WTC11 (cell line): ENCODE results near the gene GALNT16. TPM values are rescaled to one million over a fixed set of nuclear protein-coding genes. Genes with fewer than 3 reads are reported as not detected.
A peak's percentile ranks its signal among the peaks of the same experiment; 100 is the strongest.

Experiments used
- ATAC-seq: fragments of 200-7000 bp; cut with Tn5 transposase; 2 replicates; pipeline ENCODE4 v1.10.0; 2021; ENCODE audit warnings: mild to moderate bottlenecking, moderate library complexity
- CTCF ChIA-PET: fragments of 300-600 bp; sonication (Branson Sonifier 250); formaldehyde crosslinking; loops from one replicate; lab custom pipeline; 2021; ENCODE audit warnings: antibody characterized with exemption; lab: Charles Lee
- POLR2A ChIA-PET: fragments of 350-600 bp; sonication (Branson Sonifier 250); formaldehyde crosslinking; loops from one replicate; lab custom pipeline; 2021; ENCODE audit warnings: antibody characterized with exemption; lab: Charles Lee
- DNase-seq: peaks from one replicate; pipeline ENCODE4 v3.0.0; 2021; ENCODE audit warnings: low spot score
- H3K27ac Mint-ChIP-seq: 2 replicates; pipeline ENCODE4 v1.8.0; 2021; ENCODE audit warnings: mixed read lengths
- H3K27me3 Mint-ChIP-seq: 2 replicates; pipeline ENCODE4 v1.8.0; 2021; ENCODE audit warnings: low read depth, mild to moderate bottlenecking, moderate library complexity, mixed read lengths
- H3K36me3 Mint-ChIP-seq: 2 replicates; pipeline ENCODE4 v1.8.0; 2021; ENCODE audit warnings: mixed read lengths
- H3K4me1 Mint-ChIP-seq: 2 replicates; pipeline ENCODE4 v1.8.0; 2022; ENCODE audit warnings: mixed read lengths
- H3K4me3 Mint-ChIP-seq: 2 replicates; pipeline ENCODE4 v1.8.0; 2021; ENCODE audit warnings: mild to moderate bottlenecking, moderate library complexity, mixed read lengths
- H3K9me3 Mint-ChIP-seq: 2 replicates; pipeline ENCODE4 v1.8.0; 2021; ENCODE audit warnings: mixed read lengths
- CREM ChIP-seq: sonication (generic); formaldehyde crosslinking; IDR thresholded peaks from 2 replicates; pipeline ENCODE4 v1.8.1; 2022; ENCODE audit warnings: mild to moderate bottlenecking, missing genetic modification reagents, moderate library complexity
- EMX1 ChIP-seq: fragments of 250-450 bp; sonication (Bioruptor Pico); IDR thresholded peaks from 2 replicates; pipeline ENCODE4 v1.8.0; 2021; ENCODE audit warnings: mild to moderate bottlenecking
- ESRRA ChIP-seq: sonication (generic); formaldehyde crosslinking; IDR thresholded peaks from 2 replicates; pipeline ENCODE4 v1.8.1; 2022; ENCODE audit warnings: mild to moderate bottlenecking, missing genetic modification reagents, borderline replicate concordance
- FOXJ3 ChIP-seq: sonication (generic); formaldehyde crosslinking; IDR thresholded peaks from 2 replicates; pipeline ENCODE4 v1.9.0; 2021; ENCODE audit warnings: missing genetic modification reagents, mild to moderate bottlenecking, borderline replicate concordance
- FOXP1 ChIP-seq: sonication (generic); formaldehyde crosslinking; IDR thresholded peaks from 2 replicates; pipeline ENCODE4 v1.8.0; 2022; ENCODE audit warnings: missing genetic modification reagents, mild to moderate bottlenecking, moderate library complexity, borderline replicate concordance
- GTF2I ChIP-seq: fragments of 250-450 bp; sonication (Bioruptor Pico); conservative IDR thresholded peaks from 2 replicates; pipeline ENCODE4 v1.4.0; 2021; ENCODE audit warnings: mild to moderate bottlenecking
- HMGA2 ChIP-seq: fragments of 250-450 bp; sonication (Bioruptor Pico); IDR thresholded peaks from 2 replicates; pipeline ENCODE4 v1.4.0; 2021; ENCODE audit warnings: mild to moderate bottlenecking, moderate library complexity
- NFATC4 ChIP-seq: fragments of 250-450 bp; sonication (Bioruptor Pico); IDR thresholded peaks from 2 replicates; pipeline ENCODE4 v1.9.0; 2021; ENCODE audit warnings: mild to moderate bottlenecking
- NR1H2 ChIP-seq: sonication (generic); formaldehyde crosslinking; IDR thresholded peaks from 2 replicates; pipeline ENCODE4 v1.9.0; 2021; ENCODE audit warnings: mild to moderate bottlenecking, moderate library complexity, missing genetic modification reagents
- SMAD3 ChIP-seq: sonication (generic); formaldehyde crosslinking; IDR thresholded peaks from 2 replicates; pipeline ENCODE4 v1.8.0; 2022; ENCODE audit warnings: missing genetic modification reagents, mild to moderate bottlenecking, borderline replicate concordance
- SOX15 ChIP-seq: fragments of 250-450 bp; sonication (Bioruptor Pico); IDR thresholded peaks from 2 replicates; pipeline ENCODE4 v1.9.0; 2021; ENCODE audit warnings: mild to moderate bottlenecking
- TCF7 ChIP-seq: sonication (generic); formaldehyde crosslinking; IDR thresholded peaks from 2 replicates; pipeline ENCODE4 v1.8.0; 2022; ENCODE audit warnings: mild to moderate bottlenecking, low read depth, missing genetic modification reagents, moderate library complexity
- ZBTB21 ChIP-seq: sonication (generic); formaldehyde crosslinking; IDR thresholded peaks from 2 replicates; pipeline ENCODE4 v1.8.1; 2023; ENCODE audit warnings: mild to moderate bottlenecking, missing genetic modification reagents, borderline replicate concordance
- ZNF232 ChIP-seq: sonication (generic); formaldehyde crosslinking; IDR thresholded peaks from 2 replicates; pipeline ENCODE4 v1.8.0; 2022; ENCODE audit warnings: mild to moderate bottlenecking, missing genetic modification reagents
- total RNA-seq: library from RNA; stranded (reverse); gene quantifications from 3 replicates; pipeline ENCODE4 v1.2.3, GENCODE V29; 2021
- TF ChIP-seq, protein P1 (sequence below): fragments of 250-450 bp; sonication (Bioruptor Pico); conservative IDR thresholded peaks from 2 replicates; pipeline ENCODE4 v1.9.0; 2021; ENCODE audit warnings: mild to moderate bottlenecking
- TF ChIP-seq, protein P2 (sequence below): fragments of 250-450 bp; sonication (Bioruptor Pico); IDR thresholded peaks from 2 replicates; pipeline ENCODE4 v1.8.0; 2021; ENCODE audit warnings: mild to moderate bottlenecking
- TF ChIP-seq, protein P3 (sequence below): fragments of 250-450 bp; sonication (Bioruptor Pico); IDR thresholded peaks from 2 replicates; pipeline ENCODE4 v2.1.2; 2022; ENCODE audit warnings: mild to moderate bottlenecking, moderate library complexity
- TF ChIP-seq, protein P4 (sequence below): fragments of 250-450 bp; sonication (Bioruptor Pico); IDR thresholded peaks from 2 replicates; pipeline ENCODE4 v1.9.0; 2021; ENCODE audit warnings: moderate library complexity, mild to moderate bottlenecking, inconsistent platforms, borderline replicate concordance

Gene GALNT16
- total RNA-seq, 1 experiment from 2014 or later, result 4.5 TPM

DNA sequence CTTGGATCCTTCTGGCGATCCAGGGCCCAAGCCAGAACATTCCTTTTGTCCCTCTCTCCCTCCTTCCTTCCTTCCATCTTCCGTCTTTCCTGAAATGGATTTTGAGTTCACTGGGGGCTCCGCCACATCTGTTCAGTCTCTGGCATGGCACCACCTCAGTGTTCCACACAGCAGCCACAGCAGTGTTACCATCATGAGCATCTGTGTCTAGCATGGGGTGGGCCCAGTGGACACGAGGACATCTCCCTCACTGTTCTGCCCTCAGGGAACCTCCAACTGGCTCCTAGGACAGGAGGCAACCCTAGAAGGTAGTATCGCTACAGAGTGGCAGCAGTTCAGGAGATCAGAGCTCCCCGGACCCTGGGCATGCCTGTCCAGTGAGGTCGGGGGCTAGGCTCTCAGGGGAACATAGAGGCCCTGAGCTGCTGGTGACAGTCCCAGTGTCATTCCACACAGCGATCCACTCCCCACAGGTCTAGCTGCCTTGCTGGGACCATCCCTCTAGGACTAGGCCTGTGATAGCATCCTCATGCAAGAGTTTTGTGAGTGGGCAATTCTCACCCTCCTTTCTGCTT lies 59.0 kb downstream of the GALNT16 start:
- H3K4me1 Mint-ChIP-seq, result peaks cover 15% of the 10 kb centered on the region
- no peaks in the 10 kb centered on the region for H3K27me3 Mint-ChIP-seq
- no peak overlapping the region for H3K27ac Mint-ChIP-seq
- no peak overlapping the region for H3K4me3 Mint-ChIP-seq
- ATAC-seq (no peak), DNase-seq (peak; percentile 4)
- CTCF ChIA-PET, result interaction anchor here (1.2 to 2.8 kb wide), 4 partner anchors 16 to 57 kb away, joined by 3 to 13 read pairs (median 6); no protein-coding TSS in a partner anchor
- peaks cover 8% of the 10 kb centered on the region for H3K9me3 Mint-ChIP-seq
- TF ChIP-seq ZNF232 (CRISPR knock-in tag), result no peak
- TF ChIP-seq, protein P1, sequence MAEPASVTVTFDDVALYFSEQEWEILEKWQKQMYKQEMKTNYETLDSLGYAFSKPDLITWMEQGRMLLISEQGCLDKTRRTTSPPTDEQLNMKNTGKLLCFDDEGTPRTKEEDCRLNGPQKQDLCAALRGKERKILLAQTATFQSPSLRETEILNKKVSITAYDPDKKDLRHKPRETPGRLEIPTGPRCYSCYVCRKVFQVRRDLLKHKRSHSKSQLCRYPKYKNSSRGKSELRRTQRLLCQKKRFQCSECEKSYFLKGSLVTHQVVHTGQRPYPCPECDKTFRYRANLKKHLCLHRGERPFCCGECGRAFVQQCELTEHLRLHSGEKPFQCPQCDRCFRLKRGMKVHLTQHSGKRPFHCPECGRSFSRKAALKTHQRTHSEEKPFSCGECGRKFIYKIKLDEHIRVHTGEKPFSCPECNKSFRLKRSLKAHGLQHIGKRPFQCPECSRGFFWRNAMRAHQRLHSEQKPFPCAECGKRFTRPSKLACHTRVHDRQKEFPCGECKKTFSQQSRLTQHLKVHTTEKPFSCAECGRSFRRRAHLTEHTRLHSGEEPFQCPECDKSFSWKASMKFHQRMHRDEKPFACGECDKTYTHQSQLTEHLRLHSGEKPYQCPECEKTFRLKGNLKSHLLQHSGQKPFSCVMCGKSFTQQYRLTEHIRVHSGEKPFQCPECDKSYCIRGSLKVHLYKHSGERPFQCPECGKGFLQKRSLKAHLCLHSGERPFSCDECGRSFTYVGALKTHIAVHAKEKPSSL (CRISPR knock-in tag), result no peak
- TF ChIP-seq, protein P2, sequence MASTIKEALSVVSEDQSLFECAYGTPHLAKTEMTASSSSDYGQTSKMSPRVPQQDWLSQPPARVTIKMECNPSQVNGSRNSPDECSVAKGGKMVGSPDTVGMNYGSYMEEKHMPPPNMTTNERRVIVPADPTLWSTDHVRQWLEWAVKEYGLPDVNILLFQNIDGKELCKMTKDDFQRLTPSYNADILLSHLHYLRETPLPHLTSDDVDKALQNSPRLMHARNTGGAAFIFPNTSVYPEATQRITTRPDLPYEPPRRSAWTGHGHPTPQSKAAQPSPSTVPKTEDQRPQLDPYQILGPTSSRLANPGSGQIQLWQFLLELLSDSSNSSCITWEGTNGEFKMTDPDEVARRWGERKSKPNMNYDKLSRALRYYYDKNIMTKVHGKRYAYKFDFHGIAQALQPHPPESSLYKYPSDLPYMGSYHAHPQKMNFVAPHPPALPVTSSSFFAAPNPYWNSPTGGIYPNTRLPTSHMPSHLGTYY (CRISPR knock-in tag), result no peak
- TF ChIP-seq FOXJ3 (CRISPR knock-in tag), result no peak
- TF ChIP-seq HMGA2, result no peak
- TF ChIP-seq, protein P3, sequence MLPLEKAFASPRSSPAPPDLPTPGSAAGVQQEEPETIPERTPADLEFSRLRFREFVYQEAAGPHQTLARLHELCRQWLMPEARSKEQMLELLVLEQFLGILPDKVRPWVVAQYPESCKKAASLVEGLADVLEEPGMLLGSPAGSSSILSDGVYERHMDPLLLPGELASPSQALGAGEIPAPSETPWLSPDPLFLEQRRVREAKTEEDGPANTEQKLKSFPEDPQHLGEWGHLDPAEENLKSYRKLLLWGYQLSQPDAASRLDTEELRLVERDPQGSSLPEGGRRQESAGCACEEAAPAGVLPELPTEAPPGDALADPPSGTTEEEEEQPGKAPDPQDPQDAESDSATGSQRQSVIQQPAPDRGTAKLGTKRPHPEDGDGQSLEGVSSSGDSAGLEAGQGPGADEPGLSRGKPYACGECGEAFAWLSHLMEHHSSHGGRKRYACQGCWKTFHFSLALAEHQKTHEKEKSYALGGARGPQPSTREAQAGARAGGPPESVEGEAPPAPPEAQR (CRISPR knock-in tag), result no peak
- TF ChIP-seq ESRRA, result no peak
- no peak for TF ChIP-seq NFATC4 (CRISPR knock-in tag)
- POLR2A ChIA-PET, result no interaction called here
- H3K36me3 Mint-ChIP-seq, result no peaks in the 10 kb centered on the region

DNA sequence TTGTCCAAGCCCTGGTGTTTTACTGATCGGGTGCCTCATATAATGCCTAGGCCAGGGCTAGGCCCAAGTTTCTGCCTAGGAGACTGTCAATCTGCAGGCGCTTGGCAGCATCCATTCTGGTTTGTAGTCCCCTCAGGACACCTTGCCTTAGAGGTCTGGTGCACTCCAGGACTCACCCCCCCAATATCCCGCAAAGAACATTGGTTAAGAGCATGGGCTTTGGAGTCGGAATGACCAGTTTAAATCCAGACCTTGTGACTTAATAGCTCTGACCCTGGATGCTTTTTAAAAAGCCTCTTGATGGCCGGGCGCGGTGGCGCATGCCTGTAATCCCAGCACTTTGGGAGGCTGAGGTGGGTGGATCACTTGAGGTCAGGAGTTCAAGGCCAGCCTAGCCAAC lies 60.0 kb downstream of the GALNT16 start:
- POLR2A ChIA-PET, result no interaction called here
- Mint-ChIP-seq H3K27me3 (no peaks in the 10 kb centered on the region), H3K27ac (no peak overlapping the region), H3K4me3 (no peak overlapping the region), H3K4me1 (peaks cover 16% of the 10 kb centered on the region), H3K36me3 (no peaks in the 10 kb centered on the region), H3K9me3 (peaks cover 8% of the 10 kb centered on the region)
- CTCF ChIA-PET, result interaction anchor here (0.8 to 1.7 kb wide), 2 partner anchors 27 to 32 kb away, joined by 3 to 5 read pairs; no protein-coding TSS in a partner anchor
- no peak for ATAC-seq
- peak; percentile 3 for DNase-seq
- no peak for TF ChIP-seq TCF7 (CRISPR knock-in tag)
- TF ChIP-seq, protein P4, sequence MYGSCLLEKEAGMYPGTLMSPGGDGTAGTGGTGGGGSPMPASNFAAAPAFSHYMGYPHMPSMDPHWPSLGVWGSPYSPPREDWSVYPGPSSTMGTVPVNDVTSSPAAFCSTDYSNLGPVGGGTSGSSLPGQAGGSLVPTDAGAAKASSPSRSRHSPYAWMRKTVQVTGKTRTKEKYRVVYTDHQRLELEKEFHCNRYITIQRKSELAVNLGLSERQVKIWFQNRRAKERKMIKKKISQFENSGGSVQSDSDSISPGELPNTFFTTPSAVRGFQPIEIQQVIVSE (CRISPR knock-in tag), result no peak
- TF ChIP-seq EMX1, result no peak
- TF ChIP-seq SMAD3, result no peak
- no peak for TF ChIP-seq SOX15 (CRISPR knock-in tag)
- TF ChIP-seq ZBTB21, result no peak
- no peak for TF ChIP-seq NR1H2 (CRISPR knock-in tag)
- TF ChIP-seq FOXP1, result no peak
- no peak for TF ChIP-seq CREM (CRISPR knock-in tag)
- TF ChIP-seq, protein P2 (CRISPR knock-in tag), result no peak
- no peak for TF ChIP-seq GTF2I (CRISPR knock-in tag)
